ENCODE data around the gene LPIN1. TPM values are rescaled to one million over a fixed set of nuclear protein-coding genes. Genes with fewer than 3 reads are reported as not detected.

LPIN1 gene, protein sequence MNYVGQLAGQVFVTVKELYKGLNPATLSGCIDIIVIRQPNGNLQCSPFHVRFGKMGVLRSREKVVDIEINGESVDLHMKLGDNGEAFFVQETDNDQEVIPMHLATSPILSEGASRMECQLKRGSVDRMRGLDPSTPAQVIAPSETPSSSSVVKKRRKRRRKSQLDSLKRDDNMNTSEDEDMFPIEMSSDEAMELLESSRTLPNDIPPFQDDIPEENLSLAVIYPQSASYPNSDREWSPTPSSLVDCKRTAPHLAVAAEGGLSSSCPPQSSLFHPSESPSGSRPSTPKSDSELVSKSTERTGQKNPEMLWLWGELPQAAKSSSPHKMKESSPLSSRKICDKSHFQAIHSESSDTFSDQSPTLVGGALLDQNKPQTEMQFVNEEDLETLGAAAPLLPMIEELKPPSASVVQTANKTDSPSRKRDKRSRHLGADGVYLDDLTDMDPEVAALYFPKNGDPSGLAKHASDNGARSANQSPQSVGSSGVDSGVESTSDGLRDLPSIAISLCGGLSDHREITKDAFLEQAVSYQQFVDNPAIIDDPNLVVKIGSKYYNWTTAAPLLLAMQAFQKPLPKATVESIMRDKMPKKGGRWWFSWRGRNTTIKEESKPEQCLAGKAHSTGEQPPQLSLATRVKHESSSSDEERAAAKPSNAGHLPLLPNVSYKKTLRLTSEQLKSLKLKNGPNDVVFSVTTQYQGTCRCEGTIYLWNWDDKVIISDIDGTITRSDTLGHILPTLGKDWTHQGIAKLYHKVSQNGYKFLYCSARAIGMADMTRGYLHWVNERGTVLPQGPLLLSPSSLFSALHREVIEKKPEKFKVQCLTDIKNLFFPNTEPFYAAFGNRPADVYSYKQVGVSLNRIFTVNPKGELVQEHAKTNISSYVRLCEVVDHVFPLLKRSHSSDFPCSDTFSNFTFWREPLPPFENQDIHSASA
- 80.5 and 108 TPM in 2 replicates for total RNA-seq

DNA sequence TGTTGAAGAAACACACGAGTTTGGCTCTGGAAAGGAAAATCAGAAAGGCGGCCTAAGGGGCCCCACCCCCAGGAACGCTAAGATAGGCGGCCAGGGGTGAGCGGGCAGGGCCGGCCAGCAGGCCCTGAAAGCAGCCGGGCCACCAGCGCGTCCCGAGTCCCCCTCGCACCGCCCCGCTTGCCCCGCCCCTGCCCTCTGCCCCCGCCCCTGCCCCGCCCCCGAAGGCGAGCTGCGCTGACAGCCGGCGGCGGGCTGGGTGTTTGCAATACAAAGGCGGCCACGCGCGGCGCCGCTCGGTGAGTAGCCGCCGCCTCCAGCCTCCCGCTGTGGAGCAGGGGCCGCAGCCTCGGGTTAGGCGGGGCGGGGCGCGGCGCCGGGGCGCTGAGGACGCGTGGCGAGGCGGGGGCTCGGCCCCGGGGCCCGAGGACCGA, at the start of gene LPIN1:
TSS of gene LPIN1 (plus strand) at position 257 of the 431 bp plus-strand sequence. CDS start 18,910 bp downstream, outside the sequence.

Other genes starting within 250 kb of the LPIN1 start
- gene GREB1, start 212.6 kb upstream of the LPIN1 start, total RNA-seq: 0.47 and 0.60 TPM in 2 replicates
- under 0.01 TPM in 1 of 2 replicates, not detected in the other for gene NTSR2, start 76.4 kb upstream of the LPIN1 start, total RNA-seq